Mucosa of stomach (tissue), 1 donor: Measurements from ENCODE around the gene CTCFL.

Source experiments
- H3K27me3 ChIP-seq: one replicate; pipeline ENCODE4 v1.7.0; 2013; ENCODE audit warnings: mild to moderate bottlenecking, low read length; ENCODE audit not compliant: control insufficient read depth, insufficient read depth
- H3K36me3 ChIP-seq: one replicate; pipeline ENCODE4 v1.7.0; 2013; ENCODE audit warnings: low read length; ENCODE audit not compliant: control insufficient read depth, insufficient read depth
- H3K4me1 ChIP-seq: one replicate; pipeline ENCODE4 v1.7.0; 2013; ENCODE audit warnings: mild to moderate bottlenecking, low read length; ENCODE audit not compliant: control insufficient read depth, insufficient read depth
- H3K4me3 ChIP-seq: one replicate; pipeline ENCODE4 v1.7.0; 2013; ENCODE audit warnings: low read length
- H3K9ac ChIP-seq: one replicate; pipeline ENCODE4 v1.7.0; 2013; ENCODE audit warnings: mild to moderate bottlenecking, low read length, moderate library complexity
- H3K9me3 ChIP-seq: one replicate; pipeline ENCODE4 v1.7.0; 2013; ENCODE audit warnings: mild to moderate bottlenecking, low read length, moderate library complexity; ENCODE audit not compliant: control insufficient read depth
- donor health status: Pancreatic carcinoma.

Gene CTCFL

GRCh38 chr20:57509665-57510237 is 15.2 kb downstream of the CTCFL start:
- Histone ChIP-seq H3K4me3 (no peak overlapping the region), H3K36me3 (no peaks in the 10 kb centered on the region), H3K27me3 (no peaks in the 10 kb centered on the region), H3K4me1 (no peaks in the 10 kb centered on the region), H3K9ac (no peak overlapping the region), H3K9me3 (no peaks in the 10 kb centered on the region)

GRCh38 chr20:57508831-57509230 is 16.1 kb downstream of the CTCFL start:
- Histone ChIP-seq H3K9me3 (no peaks in the 10 kb centered on the region), H3K9ac (no peak overlapping the region), H3K27me3 (no peaks in the 10 kb centered on the region), H3K36me3 (no peaks in the 10 kb centered on the region), H3K4me3 (no peak overlapping the region), H3K4me1 (no peaks in the 10 kb centered on the region)

DNA sequence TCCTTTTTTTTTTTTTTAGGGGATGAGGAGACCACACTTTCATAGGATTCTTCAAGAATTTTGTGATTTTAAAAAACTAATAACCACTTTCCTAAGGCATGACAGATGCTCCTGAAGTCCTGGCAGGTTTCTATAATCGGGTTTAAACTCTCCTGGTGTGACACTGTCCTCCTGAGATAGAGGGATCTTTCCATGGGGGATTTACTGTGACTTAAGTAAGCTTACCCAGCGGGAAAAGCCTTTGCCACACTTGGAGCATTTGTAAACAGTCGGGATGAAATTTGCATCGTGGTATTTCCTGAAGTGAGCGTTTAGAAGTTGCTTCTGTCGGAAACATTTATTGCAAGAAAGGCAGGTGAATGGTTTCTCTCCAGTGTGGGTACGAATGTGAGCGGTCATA is 16.6 kb downstream of the CTCFL start:
- H3K4me1 ChIP-seq, result no peaks in the 10 kb centered on the region

GRCh38 chr20:57507477-57507876 is 17.5 kb downstream of the CTCFL start:
- Histone ChIP-seq H3K27me3 (no peaks in the 10 kb centered on the region), H3K4me3 (no peak overlapping the region), H3K36me3 (no peaks in the 10 kb centered on the region), H3K9ac (no peak overlapping the region), H3K9me3 (no peaks in the 10 kb centered on the region), H3K4me1 (no peaks in the 10 kb centered on the region)

More for the DNA sequence above, 16.6 kb downstream of the CTCFL start:
- H3K27me3 ChIP-seq, result no peaks in the 10 kb centered on the region
- no peak overlapping the region for H3K9ac ChIP-seq
- no peaks in the 10 kb centered on the region for H3K9me3 ChIP-seq
- H3K36me3 ChIP-seq, result no peaks in the 10 kb centered on the region
- H3K4me3 ChIP-seq, result no peak overlapping the region

- Histone ChIP-seq H3K27me3 (peaks cover 4% of the 10 kb centered on the region), H3K9ac (no peak overlapping the region), H3K4me1 (no peaks in the 10 kb centered on the region), H3K4me3 (no peak overlapping the region), H3K9me3 (no peaks in the 10 kb centered on the region), H3K36me3 (no peaks in the 10 kb centered on the region)
Observed at GRCh38 chr20:57505979-57506378, 19.0 kb downstream of the CTCFL start.

GRCh38 chr20:57504411-57504810 is 20.5 kb downstream of the CTCFL start:
- Histone ChIP-seq H3K27me3 (peaks cover 4% of the 10 kb centered on the region), H3K4me1 (no peaks in the 10 kb centered on the region), H3K4me3 (no peak overlapping the region), H3K36me3 (no peaks in the 10 kb centered on the region), H3K9ac (no peak overlapping the region), H3K9me3 (no peaks in the 10 kb centered on the region)

DNA sequence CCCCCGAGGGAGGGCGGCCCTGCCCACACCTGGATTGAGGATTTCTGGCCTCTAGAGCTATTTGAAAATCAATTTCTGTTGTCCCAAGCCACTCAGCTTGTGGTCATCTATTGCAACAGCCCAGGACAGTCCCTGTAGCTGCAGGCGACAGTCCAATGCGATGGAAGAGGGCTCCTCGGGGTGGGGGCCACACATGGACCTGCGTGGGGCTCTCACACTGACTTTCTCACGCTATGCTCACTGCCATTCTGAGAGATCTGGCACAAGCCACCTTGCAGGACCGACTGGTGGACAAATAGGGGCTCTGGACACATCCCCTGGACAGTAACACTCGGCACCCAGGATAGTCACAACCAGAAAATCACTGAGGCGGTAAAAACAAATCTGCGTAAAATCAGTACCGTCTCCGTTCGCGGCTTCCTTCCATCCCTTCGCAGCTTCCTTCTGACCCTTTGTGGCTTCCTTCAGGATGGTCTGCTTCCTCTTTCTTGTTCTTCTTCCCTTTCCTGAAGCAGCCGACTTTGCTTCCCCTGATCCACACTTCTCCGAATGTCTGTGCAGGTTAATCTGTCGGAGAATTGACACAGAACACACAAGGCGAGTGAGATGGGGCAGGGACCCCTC is 21.8 kb downstream of the CTCFL start:
- no peak overlapping the region for H3K4me3 ChIP-seq
- no peak overlapping the region for H3K9ac ChIP-seq
- H3K9me3 ChIP-seq, result no peaks in the 10 kb centered on the region
- H3K27me3 ChIP-seq, result peaks cover 4% of the 10 kb centered on the region
- H3K36me3 ChIP-seq, result no peaks in the 10 kb centered on the region
- H3K4me1 ChIP-seq, result no peaks in the 10 kb centered on the region

DNA sequence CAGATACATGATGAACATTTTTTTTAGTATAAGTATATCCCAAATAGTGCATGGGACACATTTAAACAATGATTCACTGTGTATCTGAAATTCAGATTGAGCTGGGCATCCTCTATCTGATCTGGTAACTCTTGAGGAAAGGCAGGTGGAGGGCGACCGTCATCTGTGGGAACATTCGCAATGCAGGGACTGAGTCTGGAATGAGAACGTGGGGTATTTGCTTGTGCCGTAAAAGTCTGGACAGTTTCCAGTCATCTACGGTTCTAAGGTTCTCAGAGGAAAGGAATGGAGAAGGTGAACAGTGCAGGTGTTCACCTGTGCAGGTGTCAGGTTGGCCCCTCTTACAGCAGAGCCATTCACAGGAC is 22.6 kb downstream of the CTCFL start:
- Histone ChIP-seq H3K36me3 (no peaks in the 10 kb centered on the region), H3K9ac (no peak overlapping the region), H3K4me1 (no peaks in the 10 kb centered on the region), H3K27me3 (peaks cover 4% of the 10 kb centered on the region), H3K4me3 (no peak overlapping the region), H3K9me3 (no peaks in the 10 kb centered on the region)

DNA sequence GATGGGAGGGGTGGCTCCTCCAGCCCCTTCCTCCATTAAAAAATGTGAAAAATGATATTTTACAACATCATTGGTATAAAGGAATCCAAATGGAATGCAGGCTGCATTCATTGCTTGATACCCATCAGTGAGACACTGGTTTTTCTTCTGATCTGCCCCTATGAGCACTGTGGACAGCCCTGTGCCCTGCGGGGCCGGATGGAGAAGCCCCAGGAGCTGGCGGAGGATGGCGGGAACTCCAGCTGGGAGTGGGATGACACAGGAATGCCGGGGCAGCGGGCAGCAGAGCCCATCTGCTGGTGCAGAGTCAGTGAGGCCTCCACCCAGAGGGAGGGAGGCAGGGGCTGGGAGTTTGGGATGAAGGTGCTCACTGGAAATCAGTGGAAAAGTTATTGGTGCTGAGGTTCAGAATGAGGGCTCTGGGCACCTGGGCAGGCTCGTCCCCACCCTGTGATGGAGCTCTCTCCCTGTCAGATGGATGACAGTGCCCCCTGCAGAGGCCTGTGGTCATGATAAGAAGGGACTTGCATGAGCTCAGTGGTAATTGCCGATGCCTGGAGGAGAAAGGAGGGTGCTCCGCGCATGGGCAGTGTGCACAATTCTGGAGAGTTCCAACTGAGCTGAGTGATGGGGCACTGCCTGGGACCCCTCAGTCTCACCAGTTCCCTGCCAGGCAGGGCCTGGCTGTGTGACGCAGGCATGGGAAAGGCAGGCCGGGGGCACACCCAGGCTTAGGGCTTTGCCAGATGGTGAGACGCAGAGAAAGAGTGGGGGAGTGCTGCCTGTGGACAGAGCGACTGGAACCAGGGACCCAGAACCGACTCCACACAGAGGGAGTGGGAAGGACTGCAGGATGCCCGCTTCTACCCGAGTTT is 23.2 kb downstream of the CTCFL start:
- H3K36me3 ChIP-seq, result no peaks in the 10 kb centered on the region
- peaks cover 4% of the 10 kb centered on the region for H3K27me3 ChIP-seq
- no peak overlapping the region for H3K9ac ChIP-seq
- H3K4me1 ChIP-seq, result no peaks in the 10 kb centered on the region
- H3K9me3 ChIP-seq, result no peaks in the 10 kb centered on the region
- no peak overlapping the region for H3K4me3 ChIP-seq

GRCh38 chr20:57500962-57501361 is 24.0 kb downstream of the CTCFL start:
- no peak overlapping the region for H3K9ac ChIP-seq
- no peaks in the 10 kb centered on the region for H3K36me3 ChIP-seq
- no peaks in the 10 kb centered on the region for H3K9me3 ChIP-seq
- H3K27me3 ChIP-seq, result peaks cover 4% of the 10 kb centered on the region
- no peak overlapping the region for H3K4me3 ChIP-seq
- H3K4me1 ChIP-seq, result no peaks in the 10 kb centered on the region

DNA sequence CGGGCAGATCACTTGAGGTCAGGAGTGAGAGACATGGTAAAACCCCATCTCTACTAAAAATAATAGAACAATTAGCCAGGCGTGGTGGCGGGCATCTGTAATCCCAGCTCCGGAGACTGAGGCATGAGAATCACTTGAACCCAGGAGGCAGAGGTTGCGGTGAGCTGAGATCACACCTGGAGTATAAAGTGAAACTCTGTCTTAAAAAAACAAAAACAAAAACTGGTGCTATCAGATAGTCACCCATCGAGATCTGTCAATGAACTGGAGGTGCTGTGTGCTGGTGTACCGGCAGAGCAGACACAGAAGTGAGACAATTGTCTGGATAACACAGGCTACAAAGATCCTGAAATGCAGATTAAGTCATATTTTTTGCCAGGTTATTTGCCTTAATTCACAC is 24.7 kb downstream of the CTCFL start:
- H3K4me1 ChIP-seq, result no peaks in the 10 kb centered on the region
- peaks cover 4% of the 10 kb centered on the region for H3K27me3 ChIP-seq
- no peaks in the 10 kb centered on the region for H3K9me3 ChIP-seq

DNA sequence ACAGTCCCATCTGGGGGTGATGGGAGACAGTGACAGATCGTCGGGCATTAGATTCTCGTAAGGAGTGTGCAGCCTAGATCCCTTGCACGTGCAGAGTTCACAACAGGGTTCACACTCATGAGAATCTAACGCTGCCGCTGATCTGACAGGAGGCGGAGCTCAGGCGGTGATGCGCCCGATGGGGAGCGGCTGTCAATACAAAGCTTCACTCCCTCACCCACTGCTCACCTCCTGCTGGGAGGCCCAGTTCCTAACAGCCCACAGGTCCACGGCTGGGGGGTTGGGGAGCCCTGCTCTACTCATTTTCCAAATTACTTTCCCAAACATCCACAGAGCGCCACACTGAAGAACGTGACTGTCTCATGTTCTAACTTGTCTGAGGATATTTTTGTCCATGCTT is 25.3 kb downstream of the CTCFL start:
- Histone ChIP-seq H3K36me3 (no peaks in the 10 kb centered on the region), H3K4me1 (no peaks in the 10 kb centered on the region), H3K9me3 (no peaks in the 10 kb centered on the region), H3K4me3 (no peak overlapping the region), H3K9ac (no peak overlapping the region), H3K27me3 (peaks cover 4% of the 10 kb centered on the region)

More for the DNA sequence above, 24.7 kb downstream of the CTCFL start:
- Histone ChIP-seq H3K36me3 (no peaks in the 10 kb centered on the region), H3K9ac (no peak overlapping the region), H3K4me3 (no peak overlapping the region)
